Chondrocyte (in vitro differentiated cells): ENCODE measurements around the gene RIPPLY3. TPM values are rescaled to one million over a fixed set of nuclear protein-coding genes. Genes with fewer than 3 reads are reported as not detected.
A peak's percentile ranks its signal among the peaks of the same experiment; 100 is the strongest.
"Not testable (repeated sequence)": the region's sequence is repeated elsewhere in the genome, so short reads cannot be mapped to it uniquely, and the experiment has no call there.

Experiments used
- DNase-seq: peaks from one replicate; pipeline ENCODE4 v3.0.0; 2021; ENCODE audit warnings: mixed read lengths, low spot score
- H3K27ac Mint-ChIP-seq: one replicate; pipeline ENCODE4 v1.8.0; 2021; ENCODE audit warnings: mild to moderate bottlenecking, moderate library complexity, mixed read lengths; ENCODE audit not compliant: unreplicated experiment
- H3K27me3 Mint-ChIP-seq: 2 replicates; pipeline ENCODE4 v1.8.0; 2021; ENCODE audit warnings: low read depth, mixed read lengths
- H3K36me3 Mint-ChIP-seq: 2 replicates; pipeline ENCODE4 v1.8.0; 2021; ENCODE audit warnings: low read depth, mixed read lengths
- H3K4me1 Mint-ChIP-seq: 2 replicates; pipeline ENCODE4 v1.8.0; 2021; ENCODE audit warnings: low read depth, mild to moderate bottlenecking, mixed read lengths
- H3K4me3 Mint-ChIP-seq: one replicate; pipeline ENCODE4 v1.8.0; 2021; ENCODE audit warnings: mild to moderate bottlenecking, moderate library complexity, mixed read lengths; ENCODE audit not compliant: unreplicated experiment
- H3K9me3 Mint-ChIP-seq: 2 replicates; pipeline ENCODE4 v1.8.0; 2021; ENCODE audit warnings: low read depth, mixed read lengths
- total RNA-seq: library from RNA; stranded (reverse); gene quantifications from 3 replicates; pipeline ENCODE4 v1.2.1, GENCODE V29; 2021
- TF ChIP-seq, protein P1 (sequence below): fragments of 200-600 bp; sonication (generic); IDR thresholded peaks from 2 replicates; pipeline ENCODE4 v1.5.0; 2021; ENCODE audit warnings: antibody characterized with exemption, mild to moderate bottlenecking, moderate library complexity

RIPPLY3 gene
- total RNA-seq, 1 donor from 2014 or later: 0.37 TPM

DNA sequence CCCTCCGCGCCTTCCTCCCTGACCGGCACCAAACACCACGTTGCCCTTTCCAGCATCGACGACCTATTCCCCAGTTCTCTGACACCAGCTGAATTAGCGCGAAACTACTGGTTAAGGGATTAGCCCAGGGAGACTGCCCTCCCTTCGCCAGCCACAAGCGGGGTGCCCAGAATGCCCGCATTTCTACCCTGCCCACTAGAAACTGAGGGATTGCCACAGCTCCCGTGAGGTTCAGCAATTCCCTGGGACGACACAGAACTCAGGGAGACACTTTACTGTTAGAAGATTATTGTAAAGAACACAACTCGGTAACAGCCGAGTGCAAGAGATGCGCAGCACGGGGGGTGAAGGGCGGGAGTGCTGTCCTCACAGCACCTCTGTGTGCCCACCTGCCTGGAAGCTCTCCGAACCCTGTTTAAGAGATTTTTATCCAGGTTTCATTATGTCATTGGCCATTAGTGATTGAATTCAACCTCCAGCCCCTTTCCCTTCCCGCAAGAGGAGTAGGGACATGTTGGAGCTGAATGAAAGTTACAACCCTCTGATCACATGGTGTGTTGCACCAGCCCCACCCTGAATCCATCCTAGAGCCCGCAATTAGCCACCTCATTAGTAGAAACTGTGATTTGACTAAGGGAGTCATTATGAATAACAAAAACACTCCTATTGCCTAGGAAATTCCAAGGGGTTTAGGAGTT is 15.8 kb upstream of the RIPPLY3 start:
- Mint-ChIP-seq H3K4me1 (peaks cover 7% of the 10 kb centered on the region), H3K27ac (peak overlapping the region; percentile 88), H3K4me3 (peak overlapping the region; percentile 72), H3K36me3 (no peaks in the 10 kb centered on the region), H3K27me3 (no peaks in the 10 kb centered on the region), H3K9me3 (no peaks in the 10 kb centered on the region)
- DNase-seq: no peak
- TF ChIP-seq, protein P1, sequence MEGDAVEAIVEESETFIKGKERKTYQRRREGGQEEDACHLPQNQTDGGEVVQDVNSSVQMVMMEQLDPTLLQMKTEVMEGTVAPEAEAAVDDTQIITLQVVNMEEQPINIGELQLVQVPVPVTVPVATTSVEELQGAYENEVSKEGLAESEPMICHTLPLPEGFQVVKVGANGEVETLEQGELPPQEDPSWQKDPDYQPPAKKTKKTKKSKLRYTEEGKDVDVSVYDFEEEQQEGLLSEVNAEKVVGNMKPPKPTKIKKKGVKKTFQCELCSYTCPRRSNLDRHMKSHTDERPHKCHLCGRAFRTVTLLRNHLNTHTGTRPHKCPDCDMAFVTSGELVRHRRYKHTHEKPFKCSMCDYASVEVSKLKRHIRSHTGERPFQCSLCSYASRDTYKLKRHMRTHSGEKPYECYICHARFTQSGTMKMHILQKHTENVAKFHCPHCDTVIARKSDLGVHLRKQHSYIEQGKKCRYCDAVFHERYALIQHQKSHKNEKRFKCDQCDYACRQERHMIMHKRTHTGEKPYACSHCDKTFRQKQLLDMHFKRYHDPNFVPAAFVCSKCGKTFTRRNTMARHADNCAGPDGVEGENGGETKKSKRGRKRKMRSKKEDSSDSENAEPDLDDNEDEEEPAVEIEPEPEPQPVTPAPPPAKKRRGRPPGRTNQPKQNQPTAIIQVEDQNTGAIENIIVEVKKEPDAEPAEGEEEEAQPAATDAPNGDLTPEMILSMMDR: no peak

DNA sequence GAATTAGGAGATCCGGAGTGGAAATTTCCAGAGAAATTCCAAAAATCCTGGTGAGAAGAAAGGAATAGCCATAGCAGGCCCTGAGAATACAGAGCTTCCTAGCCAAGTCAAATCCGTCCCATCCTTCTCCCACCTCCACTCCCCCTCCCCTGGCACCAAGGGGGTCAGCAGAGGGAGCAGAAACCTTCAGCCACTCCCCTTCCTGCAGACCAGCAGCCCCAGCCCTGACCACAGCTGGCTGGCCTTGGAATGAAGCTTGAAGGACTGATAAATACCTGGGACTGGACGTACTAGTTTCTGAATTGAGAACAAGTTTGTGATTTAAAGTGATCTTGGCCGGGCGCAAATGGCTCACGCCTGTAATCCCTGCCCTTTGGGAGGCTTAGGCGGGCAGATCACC is 13.8 kb upstream of the RIPPLY3 start:
- peaks cover 7% of the 10 kb centered on the region for H3K4me1 Mint-ChIP-seq
- DNase-seq: no peak
- H3K27ac Mint-ChIP-seq: no peak overlapping the region
- H3K36me3 Mint-ChIP-seq: no peaks in the 10 kb centered on the region
- TF ChIP-seq, protein P1: no peak
- H3K9me3 Mint-ChIP-seq: no peaks in the 10 kb centered on the region
- no peak overlapping the region for H3K4me3 Mint-ChIP-seq
- no peaks in the 10 kb centered on the region for H3K27me3 Mint-ChIP-seq

DNA sequence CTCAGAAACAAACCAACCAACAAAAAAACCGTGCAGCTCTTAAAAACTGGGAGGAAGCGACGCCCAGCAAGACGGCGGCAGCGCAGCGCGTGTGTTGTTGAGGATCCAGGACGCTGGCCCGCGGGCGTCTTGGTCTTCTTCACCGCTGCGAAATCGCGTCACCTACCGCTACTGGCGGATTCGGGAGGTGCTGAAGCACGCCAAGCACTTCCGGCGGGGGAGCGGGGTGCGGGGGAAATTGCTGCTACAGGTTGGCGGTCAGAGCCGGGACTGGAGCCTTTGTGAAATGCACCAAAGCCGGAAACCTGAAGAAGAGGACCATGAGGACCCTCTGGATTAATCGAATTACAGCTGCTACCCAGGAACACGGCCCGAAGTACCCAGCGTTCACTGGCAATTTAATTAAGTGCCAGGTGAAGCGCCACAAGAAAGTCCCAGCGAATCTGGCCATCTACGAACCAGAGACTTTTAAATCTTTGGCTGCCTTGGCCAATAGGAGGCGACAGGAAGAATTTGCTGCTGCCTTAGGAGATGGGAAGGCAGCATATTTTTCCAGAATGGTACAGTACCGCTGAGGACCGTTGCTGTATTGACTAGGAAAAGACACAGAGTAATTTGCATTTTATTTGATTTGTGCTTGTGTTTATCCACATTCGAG is 11.9 kb upstream of the RIPPLY3 start:
- Mint-ChIP-seq H3K27me3 (no peaks in the 10 kb centered on the region), H3K4me3 (no peak overlapping the region)

DNA sequence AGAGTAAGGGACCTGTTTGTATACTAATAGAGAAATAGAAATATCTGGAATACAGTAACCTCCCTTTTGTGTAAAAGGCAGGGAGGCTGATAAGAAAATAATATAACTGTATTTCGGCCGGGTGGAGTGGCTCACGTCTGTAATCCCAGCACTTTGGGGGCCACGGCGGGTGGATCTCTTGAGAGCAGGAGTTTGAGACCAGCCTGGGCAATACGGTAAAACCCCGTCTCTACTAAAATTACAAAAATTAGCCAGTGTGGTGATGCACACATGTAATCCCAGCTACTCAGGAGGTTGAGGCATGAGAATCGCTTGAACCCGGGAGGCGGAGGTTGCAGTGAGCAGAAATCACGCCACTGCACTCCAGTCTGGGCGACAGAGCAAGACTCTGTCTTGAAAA is 11.2 kb upstream of the RIPPLY3 start:
- H3K36me3 Mint-ChIP-seq, H3K27me3 Mint-ChIP-seq, H3K4me3 Mint-ChIP-seq, DNase-seq, H3K4me1 Mint-ChIP-seq, H3K9me3 Mint-ChIP-seq, H3K27ac Mint-ChIP-seq: not testable (repeated sequence)

More for the DNA sequence above, 11.9 kb upstream of the RIPPLY3 start:
- TF ChIP-seq, protein P1: no peak
- H3K27ac Mint-ChIP-seq: no peak overlapping the region
- H3K36me3 Mint-ChIP-seq: no peaks in the 10 kb centered on the region
- no peak for DNase-seq
- H3K4me1 Mint-ChIP-seq: peaks cover 4% of the 10 kb centered on the region
- no peaks in the 10 kb centered on the region for H3K9me3 Mint-ChIP-seq

DNA sequence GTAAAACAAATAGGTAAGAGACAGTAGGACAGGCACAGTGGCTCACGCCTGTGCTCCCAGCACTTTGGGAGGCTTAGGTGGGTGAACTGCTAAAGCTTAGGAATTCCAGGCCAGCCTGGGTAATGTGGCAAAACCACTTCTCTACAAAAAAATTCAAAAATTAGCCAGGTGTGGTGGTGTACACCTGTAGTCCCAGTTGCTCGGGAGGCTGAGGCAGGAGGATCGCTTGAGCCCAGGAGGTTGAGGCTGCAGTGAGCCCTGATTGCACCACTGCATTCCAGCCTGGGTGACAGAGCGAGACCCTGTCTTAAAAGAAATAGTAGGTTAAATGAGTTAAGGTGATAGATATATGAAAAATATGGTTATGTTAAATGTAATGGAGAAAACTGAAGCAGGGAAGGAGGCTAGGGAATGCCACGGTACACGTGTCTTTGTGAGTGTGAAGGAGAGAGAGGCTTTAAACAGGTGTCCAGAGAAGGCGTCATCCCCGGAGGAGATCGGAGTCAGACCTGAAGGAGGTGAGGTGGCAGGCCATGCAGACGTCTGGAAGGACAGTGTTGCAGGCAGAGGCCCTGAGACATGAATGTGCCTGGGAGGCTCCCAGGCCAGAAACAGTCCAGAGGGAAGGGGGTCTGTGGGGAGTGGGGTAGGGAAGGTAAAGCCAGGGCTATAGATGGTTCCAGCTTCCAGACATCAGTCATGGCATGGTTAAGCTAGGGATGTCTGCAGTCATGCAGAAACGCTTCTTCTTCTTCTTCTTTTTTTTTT is 7.2 kb upstream of the RIPPLY3 start:
- no peaks in the 10 kb centered on the region for H3K27me3 Mint-ChIP-seq
- H3K4me1 Mint-ChIP-seq: no peaks in the 10 kb centered on the region
- no peak for DNase-seq
- H3K27ac Mint-ChIP-seq: no peak overlapping the region
- no peaks in the 10 kb centered on the region for H3K36me3 Mint-ChIP-seq
- H3K9me3 Mint-ChIP-seq: no peaks in the 10 kb centered on the region
- H3K4me3 Mint-ChIP-seq: no peak overlapping the region
- TF ChIP-seq, protein P1: no peak
